Nephron progenitor cell (in vitro differentiated cells): ENCODE measurements around the gene RASSF4.

Experiments used
- DNase-seq: peaks from one replicate; pipeline ENCODE4 v3.0.0; 2021
- H3K27ac Mint-ChIP-seq: 2 replicates; pipeline ENCODE4 v1.8.0; 2021; ENCODE audit warnings: mild to moderate bottlenecking, moderate library complexity, mixed read lengths
- H3K27me3 Mint-ChIP-seq: 2 replicates; pipeline ENCODE4 v1.8.0; 2021; ENCODE audit warnings: mild to moderate bottlenecking, low read depth, mixed read lengths; ENCODE audit not compliant: poor library complexity
- H3K36me3 Mint-ChIP-seq: 2 replicates; pipeline ENCODE4 v1.8.0; 2021; ENCODE audit warnings: low read depth, mixed read lengths
- H3K4me1 Mint-ChIP-seq: 2 replicates; pipeline ENCODE4 v1.8.0; 2021; ENCODE audit warnings: mixed read lengths
- H3K4me3 Mint-ChIP-seq: 2 replicates; pipeline ENCODE4 v1.8.0; 2021; ENCODE audit warnings: mild to moderate bottlenecking, moderate library complexity, mixed read lengths
- H3K9me3 Mint-ChIP-seq: 2 replicates; pipeline ENCODE4 v1.8.0; 2021; ENCODE audit warnings: mild to moderate bottlenecking, moderate library complexity, mixed read lengths
- TF ChIP-seq, protein P1 (sequence below): fragments of 200-600 bp; sonication (generic); IDR thresholded peaks from 2 replicates; pipeline ENCODE4 v1.5.0; 2021; ENCODE audit warnings: antibody characterized with exemption

Gene RASSF4

DNA sequence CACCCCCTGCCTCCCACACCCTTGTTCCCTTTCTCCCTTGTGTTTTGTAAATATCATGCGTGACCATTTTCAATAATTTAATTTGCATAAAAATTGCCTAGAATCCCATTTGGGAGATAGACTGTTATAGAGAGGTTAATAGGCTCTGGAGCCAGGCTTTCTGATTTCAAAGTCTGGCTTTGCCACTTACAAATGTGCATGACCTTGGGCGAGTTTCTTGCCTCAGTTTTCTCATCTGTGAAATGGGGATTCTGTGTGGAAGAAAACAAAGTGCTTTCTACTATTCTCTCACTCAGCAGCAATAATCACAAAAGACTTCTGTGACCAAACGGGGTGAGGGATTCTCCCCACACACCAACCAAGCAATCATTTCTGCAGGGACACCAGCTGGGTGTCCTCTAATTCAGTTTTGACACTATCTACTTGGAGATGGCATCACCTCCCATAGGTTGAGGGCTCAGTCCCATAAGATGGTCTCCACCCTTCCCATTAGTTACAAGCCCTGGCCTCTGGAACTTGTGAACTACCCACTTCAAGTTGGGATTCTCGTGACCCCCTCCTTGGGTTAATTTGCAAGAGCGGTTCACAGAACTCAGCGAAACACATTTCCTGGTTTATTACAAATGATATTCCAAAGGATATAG lies 37.6 kb downstream of the RASSF4 start:
- H3K27me3 Mint-ChIP-seq = peaks cover 19% of the 10 kb centered on the region
- no peak for DNase-seq
- H3K4me1 Mint-ChIP-seq = peaks cover 42% of the 10 kb centered on the region
- peaks cover 24% of the 10 kb centered on the region for H3K36me3 Mint-ChIP-seq
- no peak overlapping the region for H3K4me3 Mint-ChIP-seq
- peaks cover 20% of the 10 kb centered on the region for H3K9me3 Mint-ChIP-seq
- TF ChIP-seq, protein P1, sequence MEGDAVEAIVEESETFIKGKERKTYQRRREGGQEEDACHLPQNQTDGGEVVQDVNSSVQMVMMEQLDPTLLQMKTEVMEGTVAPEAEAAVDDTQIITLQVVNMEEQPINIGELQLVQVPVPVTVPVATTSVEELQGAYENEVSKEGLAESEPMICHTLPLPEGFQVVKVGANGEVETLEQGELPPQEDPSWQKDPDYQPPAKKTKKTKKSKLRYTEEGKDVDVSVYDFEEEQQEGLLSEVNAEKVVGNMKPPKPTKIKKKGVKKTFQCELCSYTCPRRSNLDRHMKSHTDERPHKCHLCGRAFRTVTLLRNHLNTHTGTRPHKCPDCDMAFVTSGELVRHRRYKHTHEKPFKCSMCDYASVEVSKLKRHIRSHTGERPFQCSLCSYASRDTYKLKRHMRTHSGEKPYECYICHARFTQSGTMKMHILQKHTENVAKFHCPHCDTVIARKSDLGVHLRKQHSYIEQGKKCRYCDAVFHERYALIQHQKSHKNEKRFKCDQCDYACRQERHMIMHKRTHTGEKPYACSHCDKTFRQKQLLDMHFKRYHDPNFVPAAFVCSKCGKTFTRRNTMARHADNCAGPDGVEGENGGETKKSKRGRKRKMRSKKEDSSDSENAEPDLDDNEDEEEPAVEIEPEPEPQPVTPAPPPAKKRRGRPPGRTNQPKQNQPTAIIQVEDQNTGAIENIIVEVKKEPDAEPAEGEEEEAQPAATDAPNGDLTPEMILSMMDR = no peak
- H3K27ac Mint-ChIP-seq = no peak overlapping the region

DNA sequence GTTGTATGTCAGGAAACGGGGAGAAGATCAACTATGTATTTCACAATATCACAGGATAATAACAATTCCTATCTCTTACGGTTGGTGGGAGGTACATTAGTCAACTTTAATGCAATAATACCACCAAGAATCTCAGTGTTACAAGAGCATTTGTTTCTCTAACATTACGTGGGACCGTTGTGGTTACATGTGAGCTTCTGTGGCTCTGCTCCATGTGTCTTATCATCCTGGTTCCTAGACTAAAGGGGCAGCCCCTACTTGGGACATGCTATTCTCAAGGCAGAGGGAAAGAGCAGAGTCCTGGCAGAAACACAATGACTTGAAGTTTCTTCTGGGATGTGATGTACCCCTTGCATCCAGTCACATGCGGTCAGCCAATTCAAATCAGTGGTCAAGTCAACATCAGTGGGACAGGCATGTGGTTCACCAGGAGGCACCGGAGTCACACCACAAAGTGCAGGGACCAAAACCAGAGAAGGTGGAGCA lies 38.6 kb downstream of the RASSF4 start:
- H3K4me3 Mint-ChIP-seq = no peak overlapping the region
- H3K27me3 Mint-ChIP-seq = peaks cover 19% of the 10 kb centered on the region
- no peak overlapping the region for H3K27ac Mint-ChIP-seq
- peaks cover 34% of the 10 kb centered on the region for H3K36me3 Mint-ChIP-seq
- TF ChIP-seq, protein P1 = no peak
- DNase-seq = no peak
- H3K9me3 Mint-ChIP-seq = peaks cover 30% of the 10 kb centered on the region
- peaks cover 48% of the 10 kb centered on the region for H3K4me1 Mint-ChIP-seq

DNA sequence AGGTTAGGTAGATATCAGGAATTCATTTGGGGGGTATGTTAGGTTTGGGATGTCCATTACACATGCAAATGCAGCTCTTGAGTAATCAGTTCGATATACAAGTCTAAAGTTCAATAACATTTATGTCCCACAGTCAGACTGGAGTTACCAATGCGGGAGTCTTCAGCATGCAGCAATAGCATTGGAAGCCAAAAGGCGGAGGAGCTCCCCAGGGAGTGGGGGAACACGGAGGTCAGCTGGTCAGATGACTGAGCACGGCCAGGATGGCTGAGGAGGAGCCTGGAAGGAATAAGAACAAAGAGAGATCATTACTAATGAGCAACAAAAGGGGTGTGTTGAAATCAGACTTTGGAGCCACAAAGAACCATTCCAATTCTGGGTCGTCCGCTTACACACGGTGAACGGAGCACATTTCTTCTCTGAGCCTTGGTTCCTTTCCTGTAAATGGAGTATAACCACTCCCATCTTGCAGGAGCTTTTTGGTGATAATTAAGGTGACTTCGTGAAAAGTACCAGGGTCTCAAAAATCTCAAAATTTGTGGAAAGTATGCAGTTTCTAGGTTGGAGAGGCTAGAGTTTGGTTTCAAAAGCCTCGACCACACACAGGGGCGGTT lies 40.6 kb downstream of the RASSF4 start:
- peak overlapping the region; percentile 82 for H3K4me3 Mint-ChIP-seq
- H3K36me3 Mint-ChIP-seq = peaks cover 51% of the 10 kb centered on the region
- DNase-seq = no peak
- peaks cover 50% of the 10 kb centered on the region for H3K9me3 Mint-ChIP-seq
- peaks cover 40% of the 10 kb centered on the region for H3K4me1 Mint-ChIP-seq
- peak overlapping the region; percentile 90 for H3K27ac Mint-ChIP-seq
- peaks cover 22% of the 10 kb centered on the region for H3K27me3 Mint-ChIP-seq
- TF ChIP-seq, protein P1 = no peak

GRCh38 chr10:45000752-45001380 lies 41.3 kb downstream of the RASSF4 start, which contains the start of gene ZNF22:
ZNF22 (plus strand) TSS chr10:45000923; CDS start chr10:45003369, 2,446 bp downstream.
- Mint-ChIP-seq H3K27ac (peak within 1 kb of the TSS; percentile 90), H3K27me3 (peaks cover 22% of the 10 kb centered on the region), H3K4me1 (peaks cover 35% of the 10 kb centered on the region), H3K9me3 (peaks cover 52% of the 10 kb centered on the region), H3K36me3 (peaks cover 57% of the 10 kb centered on the region), H3K4me3 (peak within 1 kb of the TSS; percentile 84)
- TF ChIP-seq, protein P1 = no peak
- DNase-seq = peak; percentile 78

DNA sequence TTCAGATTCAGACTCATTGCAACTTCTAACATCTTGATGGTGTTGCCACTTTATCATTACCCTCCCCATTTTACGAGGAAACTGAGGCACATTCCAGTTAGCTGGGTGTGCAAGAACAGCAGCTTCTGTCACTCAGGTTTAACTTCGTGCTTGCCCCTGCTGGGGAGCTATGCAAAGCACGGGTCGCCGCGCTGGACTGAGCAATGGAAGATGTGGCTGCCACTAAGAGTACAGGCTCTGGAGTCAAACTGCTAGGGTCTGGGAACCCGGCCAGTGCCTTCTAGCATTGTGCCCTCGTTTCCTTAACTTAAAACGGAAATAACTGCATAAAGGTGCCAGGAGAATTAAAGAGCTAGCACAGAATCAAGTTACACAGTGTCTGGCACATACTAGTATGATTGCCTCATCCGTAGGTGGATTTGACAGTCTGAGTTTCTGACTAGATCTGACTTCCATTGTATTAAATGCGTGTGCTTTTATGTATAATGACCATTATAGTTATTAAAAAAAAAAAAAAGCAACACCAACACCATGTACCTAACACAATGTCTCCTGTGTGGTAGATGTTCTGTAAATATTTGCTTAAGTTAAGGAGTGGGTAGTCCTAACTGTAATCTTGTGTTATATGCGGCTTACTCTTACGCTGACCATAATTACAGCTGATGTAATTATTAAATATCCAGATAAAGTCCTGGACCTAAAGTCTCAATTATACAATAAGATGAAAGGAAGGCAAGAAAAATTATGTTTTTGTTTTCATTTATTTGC lies 42.0 kb downstream of the RASSF4 start:
- Mint-ChIP-seq H3K36me3 (peaks cover 64% of the 10 kb centered on the region), H3K4me1 (peaks cover 28% of the 10 kb centered on the region), H3K27me3 (peaks cover 22% of the 10 kb centered on the region), H3K27ac (peak overlapping the region; percentile 22), H3K9me3 (peaks cover 52% of the 10 kb centered on the region), H3K4me3 (peak overlapping the region; percentile 84)
- no peak for DNase-seq
- TF ChIP-seq, protein P1 = no peak
